ENCODE data around the gene NTSR1. TPM values are rescaled to one million over a fixed set of nuclear protein-coding genes. Genes with fewer than 3 reads are reported as not detected.

Gene NTSR1
- total RNA-seq, 1 experiment from 2014 or later: 7.8 TPM

GRCh38 chr20:62719250-62719935 lies 10.8 kb downstream of the NTSR1 start:
- Histone ChIP-seq H3K9ac (ENCODE audit: low read length) (no peak overlapping the region), H3K79me2 (ENCODE audit: low read length) (no peaks in the 10 kb centered on the region)
- CTCF ChIA-PET: interaction anchor here (1.0 kb wide), 1 partner anchor 12 kb away, joined by 3 read pairs; no protein-coding TSS in a partner anchor

GRCh38 chr20:62721511-62722370 lies 13.1 kb downstream of the NTSR1 start:
- Histone ChIP-seq H2AFZ (ENCODE audit: low read length) (no peak overlapping the region), H3K9me3 (ENCODE audit: low read length) (no peaks in the 10 kb centered on the region), H3K36me3 (ENCODE audit: low read depth, low read length) (no peaks in the 10 kb centered on the region), H3K79me2 (ENCODE audit: low read length) (no peaks in the 10 kb centered on the region), H4K20me1 (ENCODE audit: low read length) (no peaks in the 10 kb centered on the region), H3K4me1 (ENCODE audit: insufficient read depth, low read length) (no peaks in the 10 kb centered on the region), H3K27me3 (ENCODE audit: low read length) (no peaks in the 10 kb centered on the region), H3K4me3 (ENCODE audit: low read length) (no peak overlapping the region), H3F3A (ENCODE audit: low read length, unreplicated experiment) (no peaks in the 10 kb centered on the region), H3K9ac (ENCODE audit: low read length) (no peak overlapping the region), H3K9me2 (replicated peaks; ENCODE audit: low read length) (no peaks in the 10 kb centered on the region), H3K4me2 (ENCODE audit: low read length) (no peak overlapping the region), H3K27ac (ENCODE audit: low read length) (no peak overlapping the region)
- no peak for DNase-seq
- TF ChIP-seq EZH2phosphoT487 (IDR thresholded peaks at IDR 0.05; ENCODE audit: borderline replicate concordance, low read length) (no peak), EZH2 (IDR thresholded peaks at IDR 0.05; ENCODE audit: low read length, unreplicated experiment) (no peak), CTCF (conservative IDR thresholded peaks at IDR 0.05; ENCODE audit: low read depth, low read length) (no peak)
- intact Hi-C loops (cut with micrococcal nuclease): no loop called here
- no peak for ATAC-seq
- no TSS peak for BruUV-seq (replicated peaks)
- CTCF ChIA-PET: no interaction called here
- POLR2A ChIA-PET (ENCODE audit: unreplicated experiment): no interaction called here

More at GRCh38 chr20:62719250-62719935, 10.8 kb downstream of the NTSR1 start:
- no peaks in the 10 kb centered on the region for H3K36me3 ChIP-seq (ENCODE audit: low read depth, low read length)
- no peak overlapping the region for H3K4me3 ChIP-seq (ENCODE audit: low read length)
- no peak overlapping the region for H3K4me2 ChIP-seq (ENCODE audit: low read length)
- no peak overlapping the region for H3K27ac ChIP-seq (ENCODE audit: low read length)
- no peak overlapping the region for H2AFZ ChIP-seq (ENCODE audit: low read length)
- ATAC-seq (no peak), DNase-seq (no peak)
- H3K9me2 ChIP-seq (replicated peaks; ENCODE audit: low read length): no peaks in the 10 kb centered on the region
- H4K20me1 ChIP-seq (ENCODE audit: low read length): no peaks in the 10 kb centered on the region
- H3K4me1 ChIP-seq (ENCODE audit: insufficient read depth, low read length): no peaks in the 10 kb centered on the region
- no TSS peak for BruUV-seq (replicated peaks)
- no peaks in the 10 kb centered on the region for H3F3A ChIP-seq (ENCODE audit: low read length, unreplicated experiment)
- no peaks in the 10 kb centered on the region for H3K9me3 ChIP-seq (ENCODE audit: low read length)
- POLR2A ChIA-PET (ENCODE audit: unreplicated experiment): no interaction called here
- intact Hi-C loops (cut with micrococcal nuclease): no loop called here
- H3K27me3 ChIP-seq (ENCODE audit: low read length): no peaks in the 10 kb centered on the region
- TF ChIP-seq EZH2 (IDR thresholded peaks at IDR 0.05; ENCODE audit: low read length, unreplicated experiment) (no peak), CTCF (conservative IDR thresholded peaks at IDR 0.05; ENCODE audit: low read depth, low read length) (no peak), EZH2phosphoT487 (IDR thresholded peaks at IDR 0.05; ENCODE audit: borderline replicate concordance, low read length) (no peak)

GRCh38 chr20:62722627-62723026 lies 14.0 kb downstream of the NTSR1 start:
- ChIA-PET CTCF (no interaction called here), POLR2A (ENCODE audit: unreplicated experiment) (no interaction called here)
- no peak for DNase-seq
- Histone ChIP-seq H3K27me3 (ENCODE audit: low read length) (no peaks in the 10 kb centered on the region), H3K4me1 (ENCODE audit: insufficient read depth, low read length) (no peaks in the 10 kb centered on the region), H4K20me1 (ENCODE audit: low read length) (no peaks in the 10 kb centered on the region), H3F3A (ENCODE audit: low read length, unreplicated experiment) (no peaks in the 10 kb centered on the region), H3K4me2 (ENCODE audit: low read length) (no peak overlapping the region), H2AFZ (ENCODE audit: low read length) (no peak overlapping the region), H3K9ac (ENCODE audit: low read length) (no peak overlapping the region), H3K79me2 (ENCODE audit: low read length) (no peaks in the 10 kb centered on the region), H3K36me3 (ENCODE audit: low read depth, low read length) (no peaks in the 10 kb centered on the region), H3K9me2 (replicated peaks; ENCODE audit: low read length) (no peaks in the 10 kb centered on the region), H3K9me3 (ENCODE audit: low read length) (no peaks in the 10 kb centered on the region), H3K27ac (ENCODE audit: low read length) (no peak overlapping the region), H3K4me3 (ENCODE audit: low read length) (no peak overlapping the region)
- TF ChIP-seq EZH2 (IDR thresholded peaks at IDR 0.05; ENCODE audit: low read length, unreplicated experiment) (no peak), CTCF (conservative IDR thresholded peaks at IDR 0.05; ENCODE audit: low read depth, low read length) (no peak), EZH2phosphoT487 (IDR thresholded peaks at IDR 0.05; ENCODE audit: borderline replicate concordance, low read length) (no peak)
- BruUV-seq (replicated peaks): no TSS peak
- no peak for ATAC-seq
- intact Hi-C loops (cut with micrococcal nuclease): no loop called here
